Measurements from ENCODE around the gene PSMD7. TPM values are rescaled to one million over a fixed set of nuclear protein-coding genes. Genes with fewer than 3 reads are reported as not detected.

The PSMD7 gene
- total RNA-seq, 4 donors from 2014 or later, result 62.3 to 99.8 (median 73.3) TPM

GRCh38 chr16:74261068-74261467 lies 35.5 kb upstream of the PSMD7 start:
- no peak for TF ChIP-seq CTCF (IDR thresholded peaks at IDR 0.05)
- DNase-seq (ENCODE audit: low spot score) (no peak), ATAC-seq (ENCODE audit: low FRiP score) (peak; percentile 32)

GRCh38 chr16:74264811-74265210 lies 31.8 kb upstream of the PSMD7 start:
- no peak for TF ChIP-seq CTCF (IDR thresholded peaks at IDR 0.05)
- ATAC-seq (ENCODE audit: low FRiP score) (no peak), DNase-seq (ENCODE audit: low spot score) (no peak)

GRCh38 chr16:74268372-74268782 lies 28.2 kb upstream of the PSMD7 start:
- DNase-seq (ENCODE audit: low spot score) (no peak), ATAC-seq (ENCODE audit: low FRiP score) (no peak)
- TF ChIP-seq CTCF (IDR thresholded peaks at IDR 0.05), result no peak

GRCh38 chr16:74271872-74272271 lies 24.7 kb upstream of the PSMD7 start:
- no peak for TF ChIP-seq CTCF (IDR thresholded peaks at IDR 0.05)
- DNase-seq (ENCODE audit: low spot score) (no peak), ATAC-seq (ENCODE audit: low FRiP score) (no peak)

GRCh38 chr16:74275031-74275636 lies 21.5 kb upstream of the PSMD7 start:
- ATAC-seq (ENCODE audit: low FRiP score), result no peak
- no peak for DNase-seq (ENCODE audit: low spot score)
- TF ChIP-seq CTCF (IDR thresholded peaks at IDR 0.05), result no peak

GRCh38 chr16:74275711-74276110 lies 20.9 kb upstream of the PSMD7 start:
- no peak for TF ChIP-seq CTCF (IDR thresholded peaks at IDR 0.05)
- DNase-seq (ENCODE audit: low spot score) (no peak), ATAC-seq (ENCODE audit: low FRiP score) (no peak)

GRCh38 chr16:74277974-74278373 lies 18.6 kb upstream of the PSMD7 start:
- TF ChIP-seq CTCF (IDR thresholded peaks at IDR 0.05), result no peak
- ATAC-seq (ENCODE audit: low FRiP score), result no peak
- DNase-seq (ENCODE audit: low spot score), result no peak

Data from omental fat pad (tissue), 4 donors.